Small intestine (tissue), 7 donors: ENCODE measurements around the gene APOBEC3F. TPM values are rescaled to one million over a fixed set of nuclear protein-coding genes. Genes with fewer than 3 reads are reported as not detected.
A peak's percentile ranks its signal among the peaks of the same experiment; 100 is the strongest.
"Not testable (repeated sequence)": the region's sequence is repeated elsewhere in the genome, so short reads cannot be mapped to it uniquely, and the experiment has no call there.

Source experiments
- DNase-seq, 2 donors: peaks; one replicate each; pipeline versions ENCODE4 v3.0.0 to v3.0.0-alpha.2; 2013
- FAIRE-seq: peaks from 2 replicates; lab custom pipeline; 2012; peaks lifted over from hg19 to GRCh38; lab: Jason Lieb, UNC
- H3K27ac ChIP-seq, 3 donors: one replicate each; pipeline ENCODE4 v1.5.1; 2013; ENCODE audit warnings: low read length in 2 of 3, mild to moderate bottlenecking in 2 of 3, control low read depth in 1 of 3, inconsistent platforms in 1 of 3, low read depth in 1 of 3, moderate library complexity in 1 of 3
- H3K27me3 ChIP-seq, 3 donors: one replicate each; pipeline ENCODE4 v1.6.1; 2013; ENCODE audit warnings: low read length in 3 of 3, inconsistent platforms in 1 of 3; ENCODE audit not compliant: control insufficient read depth in 3 of 3, insufficient read depth in 3 of 3
- H3K36me3 ChIP-seq, 3 donors: one replicate each; pipeline ENCODE4 v1.6.1; 2013; ENCODE audit warnings: low read length in 3 of 3, inconsistent platforms in 1 of 3, low read depth in 1 of 3, mild to moderate bottlenecking in 1 of 3, moderate library complexity in 1 of 3; ENCODE audit not compliant: control insufficient read depth in 3 of 3, insufficient read depth in 2 of 3
- H3K4me1 ChIP-seq, 3 donors: one replicate each; pipeline ENCODE4 v1.6.1; 2013; ENCODE audit warnings: low read length in 2 of 3, inconsistent platforms in 1 of 3, low read depth in 1 of 3, mild to moderate bottlenecking in 1 of 3, moderate library complexity in 1 of 3; ENCODE audit not compliant: control insufficient read depth in 3 of 3, insufficient read depth in 2 of 3
- H3K4me3 ChIP-seq, 3 donors: one replicate each; pipeline ENCODE4 v1.5.1; 2013; ENCODE audit warnings: low read length in 3 of 3, control low read depth in 1 of 3, inconsistent platforms in 1 of 3, low read depth in 1 of 3, mild to moderate bottlenecking in 1 of 3, moderate library complexity in 1 of 3
- H3K9me3 ChIP-seq, 2 donors: one replicate each; pipeline ENCODE4 v1.6.1; 2013; ENCODE audit warnings: low read depth in 1 of 2, low read length in 1 of 2; ENCODE audit not compliant: control insufficient read depth in 2 of 2, insufficient read depth in 1 of 2
- WGBS, 3 donors: extraction: QIAGEN DNeasy Blood & Tissue Kit; methylation state at CpG; one replicate each; pipeline ENCODE4 v1.1.7; 2013; 5-methylcytosine and 5-hydroxymethylcytosine counted together
- polyA plus RNA-seq, 4 donors: library from polyadenylated mRNA; stranded (reverse) in 3 of 4; unstranded in 1 of 4; fragments of 200-250 nt in 3 of 4; fragments of 120-200 nt in 1 of 4; gene quantifications; one replicate each; pipeline versions ENCODE4 v1.2.1 to v1.2.3, GENCODE V29; 2013
- donor health status: healthy with polysubstance abuse.
- donor health status: control.
- donor health status: control.
- donor health status: Bipolar disorder and iron deficiency.
- donor health status: healthy.

Gene APOBEC3F
- polyA plus RNA-seq, 4 donors, result 3.1 to 4.4 (median 3.6) TPM

DNA sequence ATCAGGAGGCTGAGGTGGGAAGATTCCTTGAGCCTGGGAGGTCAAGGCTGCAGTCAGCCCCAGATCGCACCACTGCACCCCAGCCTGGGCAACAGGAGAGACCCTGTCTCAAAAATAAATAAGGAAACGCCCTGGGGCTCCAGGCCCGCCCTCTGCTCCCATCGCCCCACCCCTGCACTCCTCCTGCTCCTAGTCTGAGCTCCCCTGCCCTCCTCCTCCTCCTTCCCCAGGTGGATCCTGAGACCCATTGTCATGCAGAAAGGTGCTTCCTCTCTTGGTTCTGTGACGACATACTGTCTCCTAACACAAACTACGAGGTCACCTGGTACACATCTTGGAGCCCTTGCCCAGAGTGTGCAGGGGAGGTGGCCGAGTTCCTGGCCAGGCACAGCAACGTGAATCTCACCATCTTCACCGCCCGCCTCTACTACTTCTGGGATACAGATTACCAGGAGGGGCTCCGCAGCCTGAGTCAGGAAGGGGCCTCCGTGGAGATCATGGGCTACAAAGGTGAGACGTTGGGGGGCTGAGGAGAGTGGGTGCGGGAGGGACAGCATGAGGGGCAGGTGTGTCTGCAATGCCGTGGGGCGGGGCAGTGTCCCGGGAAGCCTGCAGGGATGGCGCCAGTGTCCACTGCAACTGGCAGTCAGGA lies 11.3 kb downstream of the APOBEC3F start:
- not testable (repeated sequence) for H3K36me3 ChIP-seq, H3K27me3 ChIP-seq, FAIRE-seq, H3K4me3 ChIP-seq, H3K4me1 ChIP-seq, DNase-seq, H3K9me3 ChIP-seq, H3K27ac ChIP-seq
- 54 to 77% (median 66%) methylated on average over 14 to 17 of the region's 18 CpGs for WGBS, 3 donors

- H3K36me3 ChIP-seq, result no peaks in the 10 kb centered on the region
- no peak for FAIRE-seq
- peaks cover 0 to 8% of the 10 kb centered on the region in 2 donors for H3K9me3 ChIP-seq
- no peaks in the 10 kb centered on the region for H3K27me3 ChIP-seq
- no peak overlapping the region for H3K27ac ChIP-seq
- no peak overlapping the region for H3K4me3 ChIP-seq
- no peak for DNase-seq
- no peaks in the 10 kb centered on the region for H3K4me1 ChIP-seq
- WGBS, 3 donors, result 93% methylated on average over 11 of the region's 11 CpGs
These were observed 15.0 kb downstream of the APOBEC3F start for GRCh38 chr22:39055658-39056057.

DNA sequence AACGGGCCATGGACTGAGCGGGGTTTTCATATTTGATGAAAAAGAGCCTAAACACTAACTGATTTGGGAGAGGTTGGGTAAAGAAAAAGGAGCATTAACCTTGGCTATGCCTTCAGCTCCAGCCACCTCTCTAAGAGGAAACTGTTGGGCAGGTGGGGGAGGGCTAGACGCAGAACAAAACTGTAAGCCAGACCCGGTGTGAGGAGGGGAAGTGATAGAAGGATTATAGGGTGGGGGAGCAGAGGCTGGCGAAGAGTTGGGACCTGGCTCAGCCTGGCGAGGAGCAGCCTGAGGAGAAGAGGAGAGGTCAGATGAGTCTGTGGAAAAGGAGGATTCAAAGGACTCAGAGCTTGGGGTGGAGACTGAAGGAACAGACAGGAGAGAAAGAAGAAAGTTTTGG lies 20.6 kb downstream of the APOBEC3F start:
- not testable (repeated sequence) for H3K4me3 ChIP-seq, FAIRE-seq, H3K4me1 ChIP-seq, H3K27me3 ChIP-seq, H3K36me3 ChIP-seq, H3K9me3 ChIP-seq, H3K27ac ChIP-seq, DNase-seq
- WGBS, 3 donors, result 62 to 73% (median 65%) methylated on average over 6 of the region's 6 CpGs

DNA sequence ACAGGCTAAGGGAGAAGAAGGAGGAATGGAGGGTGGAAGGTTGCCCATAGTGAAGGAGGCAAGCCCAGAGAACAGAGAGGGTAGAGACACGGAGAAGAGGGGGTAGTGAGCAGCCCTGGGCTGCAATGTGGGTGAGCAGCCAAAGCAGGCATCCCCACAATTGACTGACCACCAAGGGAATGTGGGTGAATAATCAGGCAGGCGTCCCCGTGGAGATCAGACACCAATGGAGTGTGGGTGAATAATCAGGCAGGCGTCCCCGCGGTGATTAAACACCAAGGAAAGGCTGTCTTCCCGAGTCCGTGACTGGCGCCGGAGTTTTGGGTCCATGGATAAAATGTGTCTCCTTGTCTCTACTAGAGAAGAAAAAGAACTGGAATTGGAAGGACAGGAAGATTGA lies 21.3 kb downstream of the APOBEC3F start:
- H3K9me3 ChIP-seq, DNase-seq, H3K36me3 ChIP-seq, H3K27me3 ChIP-seq, FAIRE-seq, H3K4me1 ChIP-seq, H3K27ac ChIP-seq, H3K4me3 ChIP-seq: not testable (repeated sequence)
- WGBS, 3 donors, result 84 to 89% (median 86%) methylated on average over 10 of the region's 10 CpGs

DNA sequence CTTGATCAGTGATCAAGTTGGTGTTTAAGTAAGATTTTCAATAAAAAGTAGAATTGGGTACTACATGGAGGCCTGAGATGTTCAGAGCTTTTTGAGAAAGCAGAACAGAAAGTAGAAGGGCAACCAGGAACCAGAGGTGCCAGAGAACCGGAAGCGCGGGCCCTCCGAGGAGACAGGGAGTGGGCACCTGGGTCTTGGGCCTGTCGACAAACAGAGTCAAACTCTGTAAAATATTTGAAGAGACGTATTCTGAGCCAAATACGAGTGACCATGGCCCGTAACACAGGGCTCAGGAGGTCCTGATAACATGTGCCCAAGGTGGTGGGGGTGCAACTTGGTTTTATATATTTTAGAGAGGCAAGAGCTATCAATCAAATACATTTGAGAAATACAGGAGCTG lies 23.2 kb downstream of the APOBEC3F start:
- DNase-seq, H3K36me3 ChIP-seq, H3K4me3 ChIP-seq, H3K9me3 ChIP-seq, H3K27me3 ChIP-seq, FAIRE-seq, H3K4me1 ChIP-seq, H3K27ac ChIP-seq: not testable (repeated sequence)
- WGBS, 3 donors, result 80 to 96% (median 94%) methylated on average over 8 of the region's 8 CpGs

DNA sequence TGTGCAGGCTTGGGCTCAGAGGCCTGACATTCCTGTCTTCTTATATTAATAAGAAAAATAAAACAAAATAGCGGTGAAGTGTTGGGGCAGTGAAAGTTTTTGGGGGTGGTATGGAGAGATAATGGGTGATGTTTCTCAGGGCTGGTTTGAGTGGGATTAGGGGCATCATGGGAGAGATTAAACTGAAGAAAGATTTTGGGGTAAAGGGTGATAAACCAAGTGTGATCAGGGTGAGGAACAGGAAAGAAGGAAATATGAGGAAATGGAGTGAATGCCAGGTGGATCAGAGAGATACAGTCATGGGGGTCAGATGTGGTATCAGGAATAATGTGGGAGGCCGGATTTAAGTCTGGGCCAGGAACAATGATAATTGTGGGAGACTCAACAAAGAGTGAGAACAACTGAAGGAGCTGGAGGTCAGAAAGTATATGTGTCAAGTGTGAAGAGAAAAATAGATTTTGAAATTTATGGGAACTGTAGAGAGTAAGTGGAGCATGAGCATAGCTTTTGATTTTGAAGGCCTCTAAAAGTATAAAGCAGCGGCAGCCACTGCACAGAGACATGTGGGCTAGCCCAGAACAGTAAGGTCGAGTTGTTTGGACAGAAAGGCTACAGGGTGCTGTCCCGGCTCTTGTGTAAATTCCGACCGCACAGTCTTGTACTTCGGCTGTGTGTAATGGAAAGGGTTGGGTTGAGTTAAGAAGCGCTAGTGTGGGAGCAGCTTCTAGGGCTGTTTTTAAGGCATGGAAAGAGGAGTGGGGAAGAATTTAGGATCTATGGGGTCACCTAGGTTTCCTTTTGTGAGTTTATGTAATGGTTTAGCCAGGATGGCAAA lies 26.0 kb downstream of the APOBEC3F start:
- H3K9me3 ChIP-seq, DNase-seq, H3K36me3 ChIP-seq, H3K27me3 ChIP-seq, H3K4me1 ChIP-seq, H3K27ac ChIP-seq, FAIRE-seq, H3K4me3 ChIP-seq: not testable (repeated sequence)
- 81 to 87% (median 83%) methylated on average over 9 of the region's 9 CpGs for WGBS, 3 donors

GRCh38 chr22:39068033-39068785 lies 27.5 kb downstream of the APOBEC3F start:
- Histone ChIP-seq H3K27me3 (no peaks in the 10 kb centered on the region), H3K4me1 (no peaks in the 10 kb centered on the region), H3K4me3 (no peak overlapping the region), H3K36me3 (no peaks in the 10 kb centered on the region), H3K9me3 (no peaks in the 10 kb centered on the region), H3K27ac (peak overlapping the region in 1 of 3 donors; percentile 39)
- DNase-seq, result no peak
- 60 to 77% (median 72%) methylated on average over 12 to 13 of the region's 13 CpGs for WGBS, 3 donors
- FAIRE-seq, result no peak

GRCh38 chr22:39070186-39070585 lies 29.5 kb downstream of the APOBEC3F start:
- no peak overlapping the region for H3K4me3 ChIP-seq
- no peaks in the 10 kb centered on the region for H3K27me3 ChIP-seq
- WGBS, 3 donors, result 80 to 90% (median 88%) methylated on average over 7 of the region's 7 CpGs
- no peak overlapping the region for H3K27ac ChIP-seq
- FAIRE-seq (no peak), DNase-seq (no peak)
- H3K36me3 ChIP-seq, result no peaks in the 10 kb centered on the region
- no peaks in the 10 kb centered on the region for H3K4me1 ChIP-seq
- no peaks in the 10 kb centered on the region for H3K9me3 ChIP-seq
